CD14-positive monocyte (primary cell): ENCODE results near the gene THAP12. TPM values are rescaled to one million over a fixed set of nuclear protein-coding genes. Genes with fewer than 3 reads are reported as not detected.

ENCODE experiments used
- DNase-seq, 3 donors: peaks; one replicate each; pipeline ENCODE4 v3.0.0-alpha.2; 2011 to 2022
- H2AFZ ChIP-seq: 2 replicates; pipeline ENCODE4 v1.6.0; 2012; ENCODE audit warnings: mild to moderate bottlenecking, low read depth, low read length, inconsistent platforms; ENCODE audit not compliant: insufficient read depth, poor library complexity, severe bottlenecking
- H3K27ac ChIP-seq, 2 donors: 1 replicate in 1 of 2; 2 replicates in 1 of 2; pipeline ENCODE4 v1.5.1; 2012 to 2013; ENCODE audit warnings: low read length in 2 of 2, control low read depth in 1 of 2, inconsistent platforms in 1 of 2, low read depth in 1 of 2, mild to moderate bottlenecking in 1 of 2
- H3K27me3 ChIP-seq, 2 donors: one replicate each; pipeline versions ENCODE4 v1.6.0 to v1.6.1; 2011 to 2013; ENCODE audit warnings: low read length in 2 of 2; ENCODE audit not compliant: control insufficient read depth in 2 of 2, insufficient read depth in 2 of 2
- H3K36me3 ChIP-seq, 2 donors: replicated peaks in 1 of 2; 1 replicate in 1 of 2; 2 replicates in 1 of 2; pipeline versions ENCODE4 v1.5.1 to v1.6.1; 2012 to 2013; ENCODE audit warnings: low read length in 2 of 2, control low read depth in 1 of 2, inconsistent platforms in 1 of 2, mild to moderate bottlenecking in 1 of 2; ENCODE audit not compliant: insufficient read depth in 2 of 2, control insufficient read depth in 1 of 2
- H3K4me1 ChIP-seq, 2 donors: 1 replicate in 1 of 2; 2 replicates in 1 of 2; pipeline versions ENCODE4 v1.5.1 to v1.6.1; 2012 to 2013; ENCODE audit warnings: low read length in 2 of 2, control low read depth in 1 of 2, inconsistent platforms in 1 of 2, mild to moderate bottlenecking in 1 of 2, moderate library complexity in 1 of 2; ENCODE audit not compliant: insufficient read depth in 2 of 2, control insufficient read depth in 1 of 2
- H3K4me2 ChIP-seq: replicated peaks from 2 replicates; pipeline ENCODE3; 2012; ENCODE audit warnings: low read length, moderate library complexity, mild to moderate bottlenecking; ENCODE audit not compliant: poor library complexity, severe bottlenecking; ENCODE audit errors: extremely low read depth
- H3K4me3 ChIP-seq, 3 experiments: fragments of 200-600 bp in 1 of 3; sonication (generic) in 1 of 3; replicated peaks in 1 of 3; 1 replicate in 2 of 3; 2 replicates in 1 of 3; pipeline ENCODE4 v1.5.1; 2011 to 2013; ENCODE audit warnings: low read length in 3 of 3, mild to moderate bottlenecking in 3 of 3, control low read depth in 2 of 3, low read depth in 2 of 3, inconsistent platforms in 1 of 3, moderate library complexity in 1 of 3
- H3K79me2 ChIP-seq: 2 replicates; pipeline ENCODE4 v1.6.0; 2012; ENCODE audit warnings: mild to moderate bottlenecking, control low read depth, inconsistent platforms, low read length, moderate library complexity; ENCODE audit not compliant: insufficient read depth
- H3K9ac ChIP-seq: 2 replicates; pipeline ENCODE4 v1.6.0; 2017; ENCODE audit warnings: low read length, mild to moderate bottlenecking; ENCODE audit not compliant: insufficient read depth, poor library complexity, severe bottlenecking
- H3K9me3 ChIP-seq, 2 donors: replicated peaks in 1 of 2; 1 replicate in 1 of 2; 2 replicates in 1 of 2; pipeline versions ENCODE4 v1.5.1 to v1.6.1; 2012 to 2013; ENCODE audit warnings: low read length in 2 of 2, control low read depth in 1 of 2; ENCODE audit not compliant: control insufficient read depth in 1 of 2, insufficient read depth in 1 of 2
- H4K20me1 ChIP-seq: 2 replicates; pipeline ENCODE4 v1.6.0; 2012; ENCODE audit warnings: mild to moderate bottlenecking, low read length, control low read depth, moderate library complexity; ENCODE audit not compliant: insufficient read depth
- H3K27ac Mint-ChIP-seq, 7 donors: one replicate each; pipeline ENCODE4 v1.8.0; 2020; ENCODE audit warnings: mild to moderate bottlenecking in 7 of 7, mixed read lengths in 7 of 7, moderate library complexity in 6 of 7, inconsistent platforms in 2 of 7
- H3K27me3 Mint-ChIP-seq, 3 donors: one replicate each; pipeline ENCODE4 v1.8.0; 2021 to 2022; ENCODE audit warnings: low read depth in 3 of 3, mild to moderate bottlenecking in 3 of 3, mixed read lengths in 3 of 3, moderate library complexity in 3 of 3, inconsistent platforms in 1 of 3
- H3K36me3 Mint-ChIP-seq, 2 donors: one replicate each; pipeline ENCODE4 v1.8.0; 2020; ENCODE audit warnings: mixed read lengths in 2 of 2, inconsistent platforms in 1 of 2, mild to moderate bottlenecking in 1 of 2
- H3K4me1 Mint-ChIP-seq: one replicate; pipeline ENCODE4 v1.8.0; 2020; ENCODE audit warnings: mild to moderate bottlenecking, mixed read lengths
- H3K4me3 Mint-ChIP-seq, 2 donors: one replicate each; pipeline ENCODE4 v1.8.0; 2020; ENCODE audit warnings: mild to moderate bottlenecking in 2 of 2, mixed read lengths in 2 of 2, moderate library complexity in 1 of 2
- H3K9me3 Mint-ChIP-seq, 7 donors: one replicate each; pipeline ENCODE4 v1.8.0; 2020 to 2022; ENCODE audit warnings: mixed read lengths in 7 of 7, mild to moderate bottlenecking in 6 of 7, moderate library complexity in 6 of 7, inconsistent platforms in 2 of 7
- CTCF ChIP-seq: fragments of 200-600 bp; IDR thresholded peaks from one replicate; pipeline ENCODE4 v1.8.0; 2022; ENCODE audit warnings: antibody characterized with exemption, mild to moderate bottlenecking
- WGBS: methylation state at CpG from one replicate; pipeline ENCODE4 v1.1.5; 2013; ENCODE audit warnings: missing lambda C conversion rate; ENCODE audit not compliant: insufficient coverage; 5-methylcytosine and 5-hydroxymethylcytosine counted together
- intact Hi-C, 2 donors: fragments of 100-400 bp; cut with micrococcal nuclease; formaldehyde crosslinking; loops; one replicate each; pipeline versions ENCODE4 v1.15.0 to v1.15.1; 2023
- polyA plus RNA-seq, 3 donors: library from polyadenylated mRNA; depleted of rRNA in 1 of 3; unstranded in 2 of 3; stranded (reverse) in 1 of 3; fragments of 300-500 nt in 2 of 3; fragments of >200 nt in 1 of 3; fragmentation: Illumina TruSeq in 2 of 3; gene quantifications; 1 replicate in 2 of 3; 2 replicates in 1 of 3; pipeline ENCODE4 v1.2.3, GENCODE V29; 2012 to 2021

The THAP12 gene
- polyA plus RNA-seq, 3 donors, result 18.3 to 22.5 (median 20.0) TPM

- no peaks in the 10 kb centered on the region for H3K9me3 ChIP-seq
- H3K36me3 Mint-ChIP-seq, result peaks cover 2 to 22% of the 10 kb centered on the region in 2 donors
- WGBS, result 5% methylated on average over 47 of the region's 59 CpGs
- H3K79me2 ChIP-seq, result no peaks in the 10 kb centered on the region
- H3K27me3 Mint-ChIP-seq, result peaks cover 21 to 41% (median 33%) of the 10 kb centered on the region in 3 donors
- H3K4me3 ChIP-seq, result no peak overlapping the region
- DNase-seq, result no peak
- no peak overlapping the region for H3K27ac ChIP-seq
- peaks cover 12 to 15% of the 10 kb centered on the region in 2 donors for H3K4me1 ChIP-seq
- peak overlapping the region in 1 of 2 donors; percentile 83 for H3K4me3 Mint-ChIP-seq
- peak overlapping the region; percentile 9 for H3K9ac ChIP-seq
- no peaks in the 10 kb centered on the region for H3K36me3 ChIP-seq
- H3K4me1 Mint-ChIP-seq, result peaks cover 19% of the 10 kb centered on the region
- H2AFZ ChIP-seq, result peak overlapping the region; percentile 46
- no peak overlapping the region for H3K27ac Mint-ChIP-seq
- TF ChIP-seq CTCF, result no peak
- peaks cover 17 to 35% of the 10 kb centered on the region in 2 donors for H3K27me3 ChIP-seq
- intact Hi-C loops, result loop anchor here in 1 of 2 donors (10.0 kb wide), 1 partner anchor 53 kb away; no protein-coding TSS in a partner anchor
- H3K9me3 Mint-ChIP-seq, result peaks cover 0 to 8% (median 0%) of the 10 kb centered on the region in 7 donors
- peak overlapping the region; percentile 6 for H3K4me2 ChIP-seq
- no peaks in the 10 kb centered on the region for H4K20me1 ChIP-seq
Observed at GRCh38 chr11:76321820-76322524, 59.0 kb downstream of the THAP12 start.

GRCh38 chr11:76321340-76321739, 59.6 kb downstream of the THAP12 start:
- no peaks in the 10 kb centered on the region for H4K20me1 ChIP-seq
- H3K4me3 Mint-ChIP-seq, result peak overlapping the region in 1 of 2 donors; percentile 83
- DNase-seq, result no peak
- H3K9ac ChIP-seq, result no peak overlapping the region
- H2AFZ ChIP-seq, result peak overlapping the region; percentile 46
- 56% methylated on average over 4 of the region's 8 CpGs for WGBS
- intact Hi-C loops, result loop anchor here in 1 of 2 donors (10.0 kb wide), 1 partner anchor 53 kb away; no protein-coding TSS in a partner anchor
- H3K36me3 Mint-ChIP-seq, result peaks cover 2 to 22% of the 10 kb centered on the region in 2 donors
- no peak for TF ChIP-seq CTCF
- no peak overlapping the region for H3K4me3 ChIP-seq
- H3K27ac Mint-ChIP-seq, result no peak overlapping the region
- H3K9me3 ChIP-seq, result no peaks in the 10 kb centered on the region
- H3K27me3 Mint-ChIP-seq, result peaks cover 21 to 41% (median 33%) of the 10 kb centered on the region in 3 donors
- H3K36me3 ChIP-seq, result no peaks in the 10 kb centered on the region
- peaks cover 11 to 12% of the 10 kb centered on the region in 2 donors for H3K4me1 ChIP-seq
- H3K79me2 ChIP-seq, result no peaks in the 10 kb centered on the region
- peaks cover 0 to 8% (median 0%) of the 10 kb centered on the region in 7 donors for H3K9me3 Mint-ChIP-seq
- H3K27me3 ChIP-seq, result peaks cover 17 to 35% of the 10 kb centered on the region in 2 donors
- H3K4me1 Mint-ChIP-seq, result peaks cover 14% of the 10 kb centered on the region
- no peak overlapping the region for H3K27ac ChIP-seq
- H3K4me2 ChIP-seq, result no peak overlapping the region
